Testis (tissue), 3 donors: ENCODE results near the gene FCAMR. TPM values are rescaled to one million over a fixed set of nuclear protein-coding genes. Genes with fewer than 3 reads are reported as not detected.
A peak's percentile ranks its signal among the peaks of the same experiment; 100 is the strongest.

Experiments used
- DNase-seq: peaks from one replicate; pipeline ENCODE4 v3.0.0-alpha.2; 2019
- H3K27ac ChIP-seq, 2 donors: fragments of 200-600 bp; sonication (generic); one replicate each; pipeline ENCODE4 v1.5.1; 2019
- H3K27me3 ChIP-seq: fragments of 200-600 bp; sonication (generic); one replicate; pipeline ENCODE4 v1.5.1; 2019
- H3K36me3 ChIP-seq: fragments of 200-600 bp; sonication (generic); one replicate; pipeline ENCODE4 v1.5.1; 2017; ENCODE audit warnings: low read depth; ENCODE audit errors: missing control alignments
- H3K4me1 ChIP-seq: fragments of 200-600 bp; sonication (generic); one replicate; pipeline ENCODE4 v1.5.1; 2019
- H3K4me3 ChIP-seq, 2 donors: fragments of 200-600 bp; sonication (generic); one replicate each; pipeline ENCODE4 v1.5.1; 2017 to 2019
- H3K9me3 ChIP-seq: fragments of 200-600 bp; sonication (generic); one replicate; pipeline ENCODE4 v1.5.1; 2017
- CTCF ChIP-seq, 3 experiments: fragments of 450-650 bp in 2 of 3; fragments of 200-600 bp in 1 of 3; sonication (generic) in 1 of 3; IDR thresholded peaks; one replicate each; pipeline ENCODE4 v1.5.1; 2016 to 2019; ENCODE audit warnings: antibody characterized with exemption in 3 of 3, mild to moderate bottlenecking in 2 of 3, moderate library complexity in 1 of 3
- POLR2A ChIP-seq: fragments of 450-650 bp; IDR thresholded peaks from one replicate; pipeline ENCODE4 v1.6.1; 2017; ENCODE audit warnings: antibody characterized with exemption, mild to moderate bottlenecking, moderate library complexity
- WGBS, 2 donors: methylation state at CpG; one replicate each; pipeline ENCODE4 v1.1.5; 2018; 5-methylcytosine and 5-hydroxymethylcytosine counted together
- intact Hi-C: fragments of 100-400 bp; cut with DNase I; formaldehyde crosslinking; loops from one replicate; pipeline ENCODE4 v1.15.1; 2023; ENCODE audit warnings: low total_unique reads
- polyA plus RNA-seq: library from polyadenylated mRNA; stranded (reverse); fragments of 350-450 nt; fragmentation: Illumina TruSeq; extraction: RNeasy Lipid Tissue Mini Kit (QIAGEN cat#74804); gene quantifications from one replicate; pipeline ENCODE4 v1.2.3, GENCODE V29; 2014; ENCODE audit warnings: low read depth, low replicate concordance; ENCODE audit not compliant: insufficient read depth
- total RNA-seq, 2 donors: library from RNA; depleted of rRNA; stranded (reverse); fragments of >200 nt; gene quantifications; one replicate each; pipeline ENCODE4 v1.2.3, GENCODE V29; 2016

The FCAMR gene
- total and polyA plus RNA-seq, 3 donors from 2014 or later = 0.31 to 0.41 TPM; not detected in 1

- Histone ChIP-seq H3K4me3 (no peak overlapping the region), H3K36me3 (no peaks in the 10 kb centered on the region), H3K9me3 (no peaks in the 10 kb centered on the region), H3K4me1 (no peaks in the 10 kb centered on the region), H3K27me3 (no peaks in the 10 kb centered on the region), H3K27ac (no peak overlapping the region)
- WGBS, 2 donors = 77 to 87% methylated on average over 3 of the region's 3 CpGs
- DNase-seq = no peak
- peak in 2 of 3 experiments; percentile 22 to 29 for TF ChIP-seq CTCF (IDR thresholded peaks at IDR 0.05)
- TF ChIP-seq POLR2A = no peak
- intact Hi-C loops = no loop called here
Observed at GRCh38 chr1:206979379-206980043, 9.3 kb upstream of the FCAMR start.

- Histone ChIP-seq H3K36me3 (no peaks in the 10 kb centered on the region), H3K27me3 (no peaks in the 10 kb centered on the region), H3K4me1 (no peaks in the 10 kb centered on the region), H3K9me3 (no peaks in the 10 kb centered on the region), H3K27ac (no peak overlapping the region), H3K4me3 (no peak overlapping the region)
- TF ChIP-seq CTCF (IDR thresholded peaks at IDR 0.05) = no peak
- TF ChIP-seq POLR2A = no peak
- intact Hi-C loops = no loop called here
- DNase-seq = no peak
- WGBS, 2 donors = 89 to 90% methylated on average over 7 of the region's 7 CpGs
Observed at GRCh38 chr1:206978259-206978658, 8.0 kb upstream of the FCAMR start.

GRCh38 chr1:206975306-206975705 lies 5.0 kb upstream of the FCAMR start:
- no peak overlapping the region for H3K27ac ChIP-seq
- no peak overlapping the region for H3K4me3 ChIP-seq
- WGBS, 2 donors = 65 to 85% methylated on average over 1 of the region's 1 CpG
- no peaks in the 10 kb centered on the region for H3K27me3 ChIP-seq
- intact Hi-C loops = no loop called here
- no peaks in the 10 kb centered on the region for H3K4me1 ChIP-seq
- H3K9me3 ChIP-seq = no peaks in the 10 kb centered on the region
- no peak for DNase-seq
- TF ChIP-seq POLR2A = no peak
- TF ChIP-seq CTCF (IDR thresholded peaks at IDR 0.05) = no peak
- no peaks in the 10 kb centered on the region for H3K36me3 ChIP-seq

- no peaks in the 10 kb centered on the region for H3K36me3 ChIP-seq
- TF ChIP-seq POLR2A (no peak), CTCF (IDR thresholded peaks at IDR 0.05) (no peak)
- H3K4me3 ChIP-seq = no peak overlapping the region
- intact Hi-C loops = no loop called here
- H3K9me3 ChIP-seq = no peaks in the 10 kb centered on the region
- H3K27ac ChIP-seq = no peak overlapping the region
- peaks cover 6% of the 10 kb centered on the region for H3K4me1 ChIP-seq
- H3K27me3 ChIP-seq = no peaks in the 10 kb centered on the region
- no peak for DNase-seq
- 86 to 96% methylated on average over 3 of the region's 3 CpGs for WGBS, 2 donors
Observed at GRCh38 chr1:206974140-206974539, 3.9 kb upstream of the FCAMR start.

- no peak for DNase-seq
- Histone ChIP-seq H3K4me3 (no peak overlapping the region), H3K4me1 (peaks cover 6% of the 10 kb centered on the region), H3K27me3 (no peaks in the 10 kb centered on the region), H3K36me3 (no peaks in the 10 kb centered on the region), H3K9me3 (no peaks in the 10 kb centered on the region), H3K27ac (no peak overlapping the region)
- WGBS, 2 donors = 80 to 88% methylated on average over 2 of the region's 2 CpGs
- TF ChIP-seq POLR2A (no peak), CTCF (IDR thresholded peaks at IDR 0.05) (no peak)
- intact Hi-C loops = no loop called here
Observed at GRCh38 chr1:206972728-206973127, 2.5 kb upstream of the FCAMR start.
